Erythroblast (primary cell): Measurements from ENCODE around the gene SCAI.
A peak's percentile ranks its signal among the peaks of the same experiment; 100 is the strongest.
"Not testable (repeated sequence)": the region's sequence is repeated elsewhere in the genome, so short reads cannot be mapped to it uniquely, and the experiment has no call there.

Experiments used
- DNase-seq, 2 experiments: peaks; one replicate each; lab custom pipeline; 2025; lab: John Stamatoyannopoulos, UW
- GATA1 ChIP-seq: IDR thresholded peaks from 2 replicates; pipeline ENCODE4 v1.6.1; 2011; ENCODE audit warnings: low read depth, mild to moderate bottlenecking, control low read depth, low read length, moderate library complexity
- POLR2A ChIP-seq: IDR thresholded peaks from 2 replicates; pipeline ENCODE4 v1.6.1; 2011; ENCODE audit warnings: mild to moderate bottlenecking, low read length

The SCAI gene

DNA sequence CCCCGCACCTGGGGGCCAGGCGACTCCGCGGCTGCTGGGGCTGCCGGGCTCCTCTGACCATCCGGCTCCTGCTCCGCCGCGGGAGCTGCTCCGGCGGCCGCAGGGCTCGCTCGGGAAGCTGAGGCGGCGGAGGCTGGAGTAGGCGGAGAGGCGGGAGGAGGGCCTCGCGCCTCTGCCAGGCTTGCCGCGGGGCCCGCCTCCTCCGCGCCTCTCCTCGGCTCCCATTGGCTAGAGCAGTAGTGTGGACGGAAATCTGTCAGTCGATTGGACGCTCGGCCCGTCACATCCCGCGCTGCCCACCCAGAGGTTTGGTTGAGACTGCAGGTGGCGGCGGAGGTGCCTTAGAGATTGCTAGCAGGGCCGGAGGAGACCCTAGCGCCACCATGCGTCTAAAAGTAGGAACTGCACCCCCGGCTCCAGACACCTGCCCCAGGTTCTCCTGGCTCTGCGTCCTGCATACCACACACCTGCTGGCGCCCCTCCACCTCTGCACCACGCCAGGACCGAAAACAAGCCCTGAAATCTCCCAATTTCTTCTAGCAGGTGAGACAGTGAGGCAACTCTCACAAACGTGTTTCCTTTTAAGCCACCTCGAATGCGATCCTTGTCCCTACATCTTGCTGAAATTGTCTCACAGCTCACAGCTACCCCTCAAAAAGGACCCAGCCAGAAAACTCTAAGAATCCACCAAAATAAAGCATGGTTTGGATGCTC, at the start of gene SCAI:
Gene SCAI, minus strand, starts transcription at position 152 of the 714 bp plus-strand sequence. Its CDS starts 91 bp downstream, at position 61.
- TF ChIP-seq POLR2A: peak; percentile 31
- no peak for TF ChIP-seq GATA1
- DNase-seq: peak; percentile 99

DNA sequence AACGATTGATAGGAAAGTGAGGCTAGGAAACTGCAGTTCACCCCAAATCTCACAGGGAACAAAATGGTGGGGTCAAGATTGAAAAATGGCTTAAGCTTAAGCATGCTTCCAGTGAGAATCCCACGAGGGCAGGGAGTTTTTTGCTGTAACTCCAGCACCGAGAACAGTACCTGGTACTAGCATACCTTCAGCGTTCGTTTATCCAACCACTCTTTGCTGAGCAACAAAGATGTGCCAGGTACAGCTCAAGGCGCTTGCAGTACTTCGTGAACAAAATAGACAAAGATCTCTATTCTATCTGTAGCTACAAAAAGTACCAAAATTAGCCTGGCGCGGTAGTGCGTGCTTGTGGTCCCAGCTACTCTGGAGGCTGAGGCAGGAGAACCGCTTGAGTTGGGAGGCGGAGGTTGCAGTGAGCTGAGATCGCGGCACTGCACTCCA, 47.1 kb upstream of the SCAI start:
- TF ChIP-seq GATA1 (no peak), POLR2A (no peak)
- DNase-seq: peak in 1 of 2 experiments; percentile 49

GRCh38 chr9:125189361-125190289, 46.3 kb upstream of the SCAI start, which contains the start of gene PPP6C:
PPP6C (minus strand) TSS chr9:125189803; CDS start chr9:125189718, 85 bp downstream.
- peak; percentile 98 to 99 for DNase-seq
- TF ChIP-seq POLR2A (peak; percentile 85), GATA1 (no peak)

DNA sequence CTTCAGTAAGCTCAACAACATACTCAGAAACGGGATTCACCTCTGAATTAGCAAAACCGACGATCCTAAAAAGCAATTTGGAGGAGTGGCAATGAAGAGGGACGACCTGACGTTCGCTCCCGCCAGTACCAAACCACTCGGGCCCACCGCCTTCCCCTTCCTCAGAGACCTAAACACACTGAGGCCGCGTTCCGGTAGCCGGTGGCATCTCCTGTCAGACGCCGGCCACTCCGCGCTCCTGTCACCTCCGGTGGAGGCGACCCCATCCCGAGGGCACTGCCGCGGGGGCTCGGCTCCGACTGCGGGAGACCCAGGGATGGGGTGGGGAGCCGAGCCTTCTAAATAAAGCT, 45.7 kb upstream of the SCAI start:
- peak; percentile 65 to 75 for DNase-seq
- TF ChIP-seq GATA1 (no peak), POLR2A (no peak)

DNA sequence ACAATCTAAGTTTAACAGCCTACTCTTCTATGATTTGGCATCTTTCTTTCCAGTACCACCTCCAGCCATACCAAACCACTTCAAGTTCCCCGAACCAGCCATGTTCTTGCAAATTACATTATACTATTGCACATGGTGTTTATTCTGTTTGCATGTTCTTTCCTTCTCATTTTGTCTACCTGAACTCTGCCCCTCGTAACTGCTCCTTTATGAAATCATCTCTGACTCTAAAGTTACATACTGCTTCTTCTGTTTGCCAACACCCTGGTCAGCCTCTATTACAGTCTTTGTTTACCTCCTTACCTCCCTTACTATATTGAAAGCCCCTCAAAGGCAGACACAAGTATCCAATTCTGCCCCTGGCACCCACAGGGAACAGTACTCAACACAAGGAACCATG, 40.2 kb upstream of the SCAI start:
- TF ChIP-seq GATA1: no peak
- no peak for TF ChIP-seq POLR2A
- DNase-seq: no peak

GRCh38 chr9:125183054-125183453, 39.7 kb upstream of the SCAI start:
- TF ChIP-seq GATA1: no peak
- no peak for TF ChIP-seq POLR2A
- DNase-seq: no peak

DNA sequence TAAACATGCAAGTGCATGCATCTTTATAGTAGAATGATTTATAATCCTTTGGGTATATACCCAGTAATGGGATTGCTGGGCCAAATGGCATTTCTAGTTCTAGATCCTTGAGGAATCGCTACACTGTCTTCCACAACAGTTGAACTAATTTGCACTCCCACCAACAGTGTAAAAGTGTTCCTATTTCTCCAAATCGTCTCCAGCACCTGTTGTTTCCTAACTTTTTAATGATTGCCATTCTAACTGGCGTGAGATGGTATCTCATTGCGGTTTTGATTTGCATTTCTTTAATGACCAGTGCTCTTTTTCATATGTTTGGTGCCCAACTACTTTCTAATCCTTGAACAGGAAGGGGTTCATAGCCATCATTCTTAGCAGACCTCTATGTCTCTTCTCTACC, 38.4 kb upstream of the SCAI start:
- not testable (repeated sequence) for DNase-seq

- no peak for TF ChIP-seq POLR2A
- TF ChIP-seq GATA1: no peak
- DNase-seq: no peak
These were observed 37.5 kb upstream of the SCAI start for GRCh38 chr9:125180876-125181275.

- not testable (repeated sequence) for DNase-seq
These were observed 36.4 kb upstream of the SCAI start for GRCh38 chr9:125179776-125180175.

- no peak for TF ChIP-seq POLR2A
- no peak for TF ChIP-seq GATA1
- no peak for DNase-seq
These were observed 34.6 kb upstream of the SCAI start for GRCh38 chr9:125177888-125178287.

DNA sequence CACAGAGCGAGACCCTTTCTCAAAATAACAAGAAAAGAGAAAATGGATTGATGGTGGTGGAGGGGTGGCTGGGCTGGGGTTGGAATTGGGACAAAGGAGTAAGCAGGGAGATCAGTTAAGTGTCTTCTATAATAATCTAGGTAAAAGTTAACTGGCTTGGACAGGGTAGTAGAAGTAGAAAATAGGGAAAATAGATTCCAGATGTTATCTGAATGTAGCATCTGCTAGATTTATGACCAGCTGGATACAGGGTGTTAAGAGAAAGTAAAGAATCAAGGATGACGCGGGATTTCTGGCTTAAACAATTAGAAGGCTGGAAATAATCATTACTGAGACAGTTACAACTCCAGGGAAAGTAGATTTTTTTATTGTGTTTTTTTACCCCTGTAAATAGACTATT, 33.3 kb upstream of the SCAI start:
- peak; percentile 18 to 34 for DNase-seq
- TF ChIP-seq GATA1 (no peak), POLR2A (no peak)

- TF ChIP-seq GATA1: no peak
- TF ChIP-seq POLR2A: no peak
- no peak for DNase-seq
These were observed 28.9 kb upstream of the SCAI start for GRCh38 chr9:125172031-125172755.

DNA sequence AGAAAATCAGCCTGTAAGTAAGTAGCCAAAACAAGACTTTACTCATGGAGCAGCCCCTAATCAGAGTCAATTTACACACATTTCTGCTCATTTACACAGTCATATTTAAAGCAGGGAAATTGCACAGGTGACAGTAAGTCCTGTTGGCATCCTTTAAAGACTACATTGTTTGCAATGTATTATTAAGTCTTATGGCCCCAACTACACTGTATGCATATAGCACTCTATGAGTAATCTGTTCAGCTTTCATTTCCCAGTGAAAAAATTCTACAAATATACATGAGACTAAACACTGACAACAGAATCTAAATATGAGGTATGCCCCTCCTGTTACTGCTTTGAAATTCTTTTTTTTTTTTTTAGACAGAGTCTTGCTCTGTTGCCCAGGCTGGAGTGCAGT, 26.6 kb upstream of the SCAI start:
- no peak for DNase-seq
- TF ChIP-seq POLR2A (no peak), GATA1 (no peak)

- no peak for TF ChIP-seq POLR2A
- TF ChIP-seq GATA1: no peak
- DNase-seq: no peak
These were observed 23.4 kb upstream of the SCAI start for GRCh38 chr9:125166762-125167161.

DNA sequence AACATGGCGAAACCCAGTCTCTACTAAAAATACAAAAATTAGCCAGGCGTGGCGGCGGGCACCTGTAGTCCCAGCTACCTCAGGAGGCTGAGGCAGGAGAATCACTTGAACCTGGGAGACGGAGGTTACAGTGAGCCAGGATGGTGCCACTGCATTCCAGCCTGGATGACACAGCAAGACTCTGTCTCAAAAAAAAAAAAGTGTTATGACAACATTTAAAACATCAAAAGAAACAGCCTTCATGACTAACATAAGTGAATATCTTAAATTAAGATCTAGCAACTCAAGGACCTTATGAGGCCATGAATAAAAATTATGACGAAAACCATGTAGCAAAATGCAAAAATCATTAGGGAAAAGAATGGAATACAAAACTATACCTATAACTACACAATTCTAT, 19.6 kb upstream of the SCAI start:
- not testable (repeated sequence) for DNase-seq
